GM12873 (cell line): ENCODE results near the gene TAOK2.

Experiments
- CTCF ChIP-seq: IDR thresholded peaks from 2 replicates; pipeline ENCODE4 v1.5.1; 2012; ENCODE audit warnings: low read depth, mild to moderate bottlenecking, moderate library complexity, low read length, control low read depth; ENCODE audit not compliant: insufficient read depth; ENCODE audit errors: missing control alignments

TAOK2 gene

DNA sequence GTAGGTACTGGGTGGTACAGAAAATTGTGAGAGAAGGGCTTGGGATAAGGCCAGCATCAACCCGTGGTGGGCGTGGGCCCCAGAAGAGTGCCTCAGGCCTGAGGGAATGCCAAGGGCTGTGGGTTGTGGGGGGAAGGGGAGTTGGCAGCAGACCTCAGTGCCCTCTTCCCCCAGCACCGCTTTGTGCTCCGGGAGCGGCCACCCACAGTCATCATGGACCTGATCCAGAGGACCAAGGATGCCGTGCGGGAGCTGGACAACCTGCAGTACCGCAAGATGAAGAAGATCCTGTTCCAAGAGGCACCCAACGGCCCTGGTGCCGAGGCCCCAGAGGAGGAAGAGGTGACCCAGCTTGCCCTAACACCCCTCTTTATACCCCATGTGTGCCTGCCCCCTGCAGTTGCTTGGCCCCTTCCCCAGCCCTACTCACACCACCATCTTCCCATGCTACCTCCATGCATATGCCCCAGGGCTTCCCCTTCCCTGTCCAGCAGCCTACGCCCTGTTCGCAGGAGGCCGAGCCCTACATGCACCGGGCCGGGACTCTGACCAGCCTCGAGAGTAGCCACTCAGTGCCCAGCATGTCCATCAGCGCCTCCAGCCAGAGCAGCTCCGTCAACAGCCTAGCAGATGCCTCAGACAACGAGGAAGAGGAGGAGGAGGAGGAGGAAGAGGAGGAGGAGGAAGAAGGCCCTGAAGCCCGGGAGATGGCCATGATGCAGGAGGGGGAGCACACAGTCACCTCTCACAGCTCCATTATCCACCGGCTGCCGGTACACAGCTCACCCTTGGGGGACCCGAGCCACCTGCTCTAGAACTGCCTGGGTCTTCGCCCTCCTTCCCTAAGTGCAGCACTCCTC, 9.1 kb downstream of the TAOK2 start:
- TF ChIP-seq CTCF: no peak

DNA sequence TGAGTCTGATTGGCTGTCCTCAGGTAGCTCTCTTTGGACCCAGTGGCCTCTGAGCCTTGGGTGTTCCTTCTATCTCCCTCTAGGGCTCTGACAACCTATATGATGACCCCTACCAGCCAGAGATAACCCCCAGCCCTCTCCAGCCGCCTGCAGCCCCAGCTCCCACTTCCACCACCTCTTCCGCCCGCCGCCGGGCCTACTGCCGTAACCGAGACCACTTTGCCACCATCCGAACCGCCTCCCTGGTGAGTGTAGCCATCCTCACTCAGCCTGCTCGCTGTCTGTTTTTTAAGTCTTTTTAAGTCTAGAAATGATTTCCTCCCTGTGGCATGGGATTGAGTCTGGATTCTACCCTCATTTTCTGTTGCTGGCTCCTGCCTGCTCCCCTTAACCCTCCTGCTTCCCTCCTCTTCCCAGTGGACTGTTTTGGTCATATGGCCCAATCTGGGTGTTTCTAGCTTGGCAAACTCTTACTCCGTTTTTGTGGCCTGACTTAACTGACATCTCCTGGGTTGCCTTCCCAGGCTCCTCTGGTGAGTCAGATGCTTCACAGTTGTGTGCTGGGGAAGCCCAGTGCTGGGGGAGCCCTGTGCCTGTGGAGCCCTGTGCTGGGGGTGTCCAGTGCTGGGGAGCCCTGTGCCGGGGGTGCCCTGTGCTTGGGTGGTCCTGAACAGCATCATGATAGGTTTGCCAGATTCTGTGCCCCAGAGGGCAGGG, 9.9 kb downstream of the TAOK2 start:
- no peak for TF ChIP-seq CTCF

DNA sequence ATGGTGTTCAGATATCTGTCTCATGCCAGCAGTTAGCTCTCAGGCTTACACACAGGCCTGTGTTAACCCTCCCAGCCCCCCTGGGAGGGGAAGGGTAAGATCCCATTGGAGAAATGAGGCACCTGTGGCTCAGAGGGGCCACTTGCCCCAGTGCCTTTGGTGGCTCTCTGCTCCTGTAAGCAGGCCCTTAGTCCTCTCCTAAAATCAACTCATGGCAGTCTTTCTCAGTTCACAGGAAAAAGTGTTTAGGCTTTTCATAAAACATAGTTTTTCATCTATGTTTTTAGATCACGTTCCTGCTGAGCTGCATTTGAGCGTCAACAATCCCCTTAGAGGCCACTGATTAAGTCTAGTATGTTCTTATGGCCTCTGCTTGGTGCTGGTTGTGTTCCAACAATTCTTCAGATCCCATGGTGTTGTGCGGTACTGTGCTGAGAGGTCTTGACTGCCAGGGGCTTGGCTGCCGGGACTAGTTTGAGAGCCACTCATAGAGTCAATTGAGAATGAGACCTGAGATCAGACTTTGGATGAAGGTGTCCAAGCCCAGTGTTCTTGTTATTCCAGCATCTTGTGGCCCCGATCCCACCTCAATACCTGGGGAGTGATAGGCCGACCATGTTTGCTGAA, 10.6 kb downstream of the TAOK2 start:
- TF ChIP-seq CTCF: no peak

- TF ChIP-seq CTCF: no peak
Measured at GRCh38 chr16:29984764-29985147, 11.1 kb downstream of the TAOK2 start.

DNA sequence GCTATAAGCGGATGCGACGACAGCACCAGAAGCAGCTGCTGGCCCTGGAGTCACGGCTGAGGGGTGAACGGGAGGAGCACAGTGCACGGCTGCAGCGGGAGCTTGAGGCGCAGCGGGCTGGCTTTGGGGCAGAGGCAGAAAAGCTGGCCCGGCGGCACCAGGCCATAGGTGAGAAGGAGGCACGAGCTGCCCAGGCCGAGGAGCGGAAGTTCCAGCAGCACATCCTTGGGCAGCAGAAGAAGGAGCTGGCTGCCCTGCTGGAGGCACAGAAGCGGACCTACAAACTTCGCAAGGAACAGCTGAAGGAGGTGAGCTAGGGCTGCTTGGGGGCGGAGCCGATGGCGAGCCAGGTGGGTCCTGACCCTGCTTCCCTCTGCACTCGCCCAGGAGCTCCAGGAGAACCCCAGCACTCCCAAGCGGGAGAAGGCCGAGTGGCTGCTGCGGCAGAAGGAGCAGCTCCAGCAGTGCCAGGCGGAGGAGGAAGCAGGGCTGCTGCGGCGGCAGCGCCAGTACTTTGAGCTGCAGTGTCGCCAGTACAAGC, 11.7 kb downstream of the TAOK2 start:
- no peak for TF ChIP-seq CTCF

DNA sequence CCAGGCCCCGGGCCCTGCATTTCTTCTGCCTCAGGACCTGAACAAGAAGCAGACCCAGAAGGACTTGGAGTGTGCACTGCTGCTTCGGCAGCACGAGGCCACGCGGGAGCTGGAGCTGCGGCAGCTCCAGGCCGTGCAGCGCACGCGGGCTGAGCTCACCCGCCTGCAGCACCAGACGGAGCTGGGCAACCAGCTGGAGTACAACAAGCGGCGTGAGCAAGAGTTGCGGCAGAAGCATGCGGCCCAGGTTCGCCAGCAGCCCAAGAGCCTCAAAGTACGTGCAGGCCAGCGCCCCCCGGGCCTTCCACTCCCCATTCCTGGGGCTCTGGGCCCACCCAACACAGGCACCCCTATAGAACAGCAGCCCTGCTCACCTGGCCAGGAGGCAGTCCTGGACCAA, 12.6 kb downstream of the TAOK2 start:
- no peak for TF ChIP-seq CTCF

DNA sequence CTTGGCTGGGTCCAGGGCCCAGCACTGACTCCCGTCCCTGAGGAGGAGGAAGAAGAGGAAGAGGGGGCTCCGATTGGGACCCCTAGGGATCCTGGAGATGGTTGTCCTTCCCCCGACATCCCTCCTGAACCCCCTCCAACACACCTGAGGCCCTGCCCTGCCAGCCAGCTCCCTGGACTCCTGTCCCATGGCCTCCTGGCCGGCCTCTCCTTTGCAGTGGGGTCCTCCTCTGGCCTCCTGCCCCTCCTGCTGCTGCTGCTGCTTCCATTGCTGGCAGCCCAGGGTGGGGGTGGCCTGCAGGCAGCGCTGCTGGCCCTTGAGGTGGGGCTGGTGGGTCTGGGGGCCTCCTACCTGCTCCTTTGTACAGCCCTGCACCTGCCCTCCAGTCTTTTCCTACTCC, 13.3 kb downstream of the TAOK2 start:
- no peak for TF ChIP-seq CTCF
